Liver (tissue), 9 donors: ENCODE data around the gene GXYLT1. TPM values are rescaled to one million over a fixed set of nuclear protein-coding genes. Genes with fewer than 3 reads are reported as not detected.

Experiments used
- DNase-seq: peaks from one replicate; pipeline ENCODE4 v3.0.0-alpha.2; 2017; ENCODE audit warnings: low spot score
- H3K27ac ChIP-seq, 2 donors: one replicate each; pipeline ENCODE4 v1.7.0; 2013; ENCODE audit warnings: inconsistent platforms in 2 of 2, low read length in 2 of 2, control low read depth in 1 of 2, low read depth in 1 of 2, mild to moderate bottlenecking in 1 of 2
- H3K27me3 ChIP-seq, 4 donors: one replicate each; pipeline versions ENCODE4 v1.6.1 to v1.7.0; 2013; ENCODE audit warnings: low read length in 3 of 4, inconsistent platforms in 1 of 4, mild to moderate bottlenecking in 1 of 4, moderate library complexity in 1 of 4; ENCODE audit not compliant: control insufficient read depth in 4 of 4, insufficient read depth in 4 of 4
- H3K36me3 ChIP-seq, 4 donors: one replicate each; pipeline versions ENCODE4 v1.6.1 to v1.7.0; 2013; ENCODE audit warnings: low read length in 3 of 4, mild to moderate bottlenecking in 3 of 4, low read depth in 1 of 4, moderate library complexity in 1 of 4; ENCODE audit not compliant: control insufficient read depth in 4 of 4, insufficient read depth in 3 of 4
- H3K4me1 ChIP-seq, 4 donors: one replicate each; pipeline versions ENCODE4 v1.6.1 to v1.7.0; 2013; ENCODE audit warnings: low read length in 3 of 4, mild to moderate bottlenecking in 3 of 4, moderate library complexity in 1 of 4; ENCODE audit not compliant: control insufficient read depth in 4 of 4, insufficient read depth in 4 of 4
- H3K4me3 ChIP-seq, 3 donors: one replicate each; pipeline versions ENCODE4 v1.6.1 to v1.7.0; 2013; ENCODE audit warnings: low read length in 3 of 3, control low read depth in 1 of 3, low read depth in 1 of 3, mild to moderate bottlenecking in 1 of 3
- H3K9ac ChIP-seq, 2 donors: one replicate each; pipeline ENCODE4 v1.7.0; 2013; ENCODE audit warnings: low read length in 2 of 2, mild to moderate bottlenecking in 2 of 2, moderate library complexity in 2 of 2, control low read depth in 1 of 2, low read depth in 1 of 2
- H3K9me3 ChIP-seq, 4 donors: one replicate each; pipeline versions ENCODE4 v1.6.1 to v1.7.0; 2013; ENCODE audit warnings: low read length in 3 of 4; ENCODE audit not compliant: control insufficient read depth in 4 of 4
- CTCF ChIP-seq: fragments of 150-350 bp; IDR thresholded peaks from 2 replicates; pipeline ENCODE4 v1.5.1; 2017; ENCODE audit warnings: improper control_type of control experiment, low read depth, low read length; ENCODE audit not compliant: missing input control
- EGR1 ChIP-seq, 2 donors: IDR thresholded peaks; 2 replicates each; pipeline ENCODE4 v1.6.1; 2016 to 2018; ENCODE audit warnings: antibody characterized with exemption in 2 of 2, low read depth in 2 of 2
- FOXA2 ChIP-seq: IDR thresholded peaks from 2 replicates; pipeline ENCODE4 v1.6.1; 2016; ENCODE audit warnings: antibody characterized with exemption
- GABPA ChIP-seq, 2 donors: IDR thresholded peaks in 1 of 2; conservative IDR thresholded peaks in 1 of 2; 2 replicates each; pipeline ENCODE4 v1.6.1; 2016; ENCODE audit warnings: antibody characterized with exemption in 2 of 2, mild to moderate bottlenecking in 1 of 2, moderate library complexity in 1 of 2
- HNF4A ChIP-seq, 2 donors: conservative IDR thresholded peaks; 2 replicates each; pipeline ENCODE4 v1.6.1; 2016; ENCODE audit warnings: antibody characterized with exemption in 2 of 2, mild to moderate bottlenecking in 2 of 2
- HNF4G ChIP-seq: IDR thresholded peaks from 2 replicates; pipeline ENCODE4 v1.6.1; 2016; ENCODE audit warnings: antibody characterized with exemption
- JUND ChIP-seq, 2 donors: IDR thresholded peaks; 2 replicates each; pipeline ENCODE4 v1.6.1; 2016; ENCODE audit warnings: antibody characterized with exemption in 2 of 2
- MAX ChIP-seq: IDR thresholded peaks from 2 replicates; pipeline ENCODE4 v1.6.1; 2016; ENCODE audit warnings: antibody characterized with exemption
- NR2F2 ChIP-seq: IDR thresholded peaks from 2 replicates; pipeline ENCODE4 v1.6.1; 2016; ENCODE audit warnings: antibody characterized with exemption
- RAD21 ChIP-seq, 2 donors: IDR thresholded peaks; 2 replicates each; pipeline ENCODE4 v1.6.1; 2016; ENCODE audit warnings: antibody characterized with exemption in 2 of 2, mild to moderate bottlenecking in 2 of 2
- RXRA ChIP-seq, 2 donors: IDR thresholded peaks; 2 replicates each; pipeline ENCODE4 v1.6.1; 2017 to 2018; ENCODE audit warnings: antibody characterized with exemption in 2 of 2, mild to moderate bottlenecking in 1 of 2
- SP1 ChIP-seq: IDR thresholded peaks from 2 replicates; pipeline ENCODE4 v1.6.1; 2018; ENCODE audit warnings: antibody characterized with exemption, mild to moderate bottlenecking
- YY1 ChIP-seq: IDR thresholded peaks from 2 replicates; pipeline ENCODE4 v1.6.1; 2016; ENCODE audit warnings: antibody characterized with exemption, mild to moderate bottlenecking
- ZBTB33 ChIP-seq: IDR thresholded peaks from 2 replicates; pipeline ENCODE4 v1.6.1; 2016; ENCODE audit warnings: antibody characterized with exemption
- polyA plus RNA-seq, 2 donors: library from polyadenylated mRNA; stranded (reverse) in 1 of 2; unstranded in 1 of 2; fragments of 200-250 nt in 1 of 2; fragments of >200 nt in 1 of 2; fragmentation: Nextera tagmentation in 1 of 2; extraction: Ambion mirVana in 1 of 2; gene quantifications; one replicate each; pipeline versions ENCODE4 v1.2.1 to v1.2.3, GENCODE V29; 2013 to 2015
- total RNA-seq, 2 donors: library from RNA; depleted of rRNA; stranded (reverse); fragments of >200 nt; gene quantifications; one replicate each; pipeline ENCODE4 v1.2.3, GENCODE V29; 2014
- TF ChIP-seq, protein P1 (sequence below): IDR thresholded peaks from 2 replicates; pipeline ENCODE4 v1.6.1; 2016; ENCODE audit warnings: antibody characterized with exemption, mild to moderate bottlenecking
- TF ChIP-seq, protein P2 (sequence below): IDR thresholded peaks from 2 replicates; pipeline ENCODE4 v1.6.1; 2016; ENCODE audit warnings: antibody characterized with exemption
- donor health status: healthy.
- donor health status: healthy.
- donor health status: healthy.
- donor health status: healthy.
- donor health status: healthy.

Gene GXYLT1
- total and polyA plus RNA-seq, 4 donors, result 2.8 to 13.7 (median 7.6) TPM

DNA sequence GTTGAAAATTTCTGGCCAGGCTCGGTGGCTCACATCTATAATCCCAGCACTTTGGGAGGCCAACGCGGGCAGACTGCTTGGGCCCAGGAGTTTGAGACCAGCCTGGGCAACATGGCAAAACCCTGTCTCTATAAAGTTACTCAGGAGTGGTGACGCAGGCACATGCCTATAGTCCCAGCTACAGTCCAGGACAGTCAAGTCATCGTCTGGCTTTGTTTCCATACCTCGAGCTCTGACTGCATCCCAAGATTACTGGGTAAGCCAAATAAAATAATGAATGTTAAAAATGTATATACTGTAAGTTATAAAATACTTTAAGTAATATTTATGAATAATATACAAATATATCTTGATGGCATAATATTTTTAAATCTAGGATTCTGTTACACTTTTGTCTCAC lies 23.0 kb upstream of the GXYLT1 start (continued):
- TF ChIP-seq ZBTB33 (no peak), YY1 (no peak), HNF4G (no peak), JUND (IDR thresholded peaks at IDR 0.05) (no peak), EGR1 (IDR thresholded peaks at IDR 0.05; ENCODE audit: low read depth in 2 of 2) (no peak)

DNA sequence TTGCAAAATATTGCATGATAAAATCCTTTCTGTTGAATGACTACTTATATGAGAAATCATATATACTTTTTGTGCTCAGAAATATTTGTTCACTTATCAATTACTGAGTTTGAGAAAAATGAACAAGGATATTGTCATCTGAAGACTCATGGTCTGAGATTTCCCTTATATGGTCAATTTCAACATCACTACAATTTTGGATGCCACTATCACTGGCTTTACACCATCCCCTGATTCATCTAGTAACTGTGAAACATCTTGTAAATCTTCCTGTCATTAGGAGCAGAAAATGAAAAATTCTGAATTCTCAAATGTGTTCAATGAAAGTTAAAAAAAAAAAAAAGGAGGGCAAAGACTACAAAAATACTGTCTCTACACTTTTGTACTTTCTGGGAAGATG lies 21.8 kb upstream of the GXYLT1 start:
- no peak for TF ChIP-seq GABPA (IDR thresholded peaks at IDR 0.05 in 1 of 2, conservative IDR thresholded peaks at IDR 0.05 in 1 of 2)
- no peak for TF ChIP-seq EGR1 (IDR thresholded peaks at IDR 0.05; ENCODE audit: low read depth in 2 of 2)
- TF ChIP-seq HNF4G, result no peak
- no peak for TF ChIP-seq HNF4A (conservative IDR thresholded peaks at IDR 0.05)
- TF ChIP-seq NR2F2, result no peak
- no peak for TF ChIP-seq RAD21 (IDR thresholded peaks at IDR 0.05)
- no peak for TF ChIP-seq SP1
- no peak for TF ChIP-seq MAX
- TF ChIP-seq ZBTB33, result no peak
- TF ChIP-seq FOXA2, result no peak
- TF ChIP-seq, protein P1, sequence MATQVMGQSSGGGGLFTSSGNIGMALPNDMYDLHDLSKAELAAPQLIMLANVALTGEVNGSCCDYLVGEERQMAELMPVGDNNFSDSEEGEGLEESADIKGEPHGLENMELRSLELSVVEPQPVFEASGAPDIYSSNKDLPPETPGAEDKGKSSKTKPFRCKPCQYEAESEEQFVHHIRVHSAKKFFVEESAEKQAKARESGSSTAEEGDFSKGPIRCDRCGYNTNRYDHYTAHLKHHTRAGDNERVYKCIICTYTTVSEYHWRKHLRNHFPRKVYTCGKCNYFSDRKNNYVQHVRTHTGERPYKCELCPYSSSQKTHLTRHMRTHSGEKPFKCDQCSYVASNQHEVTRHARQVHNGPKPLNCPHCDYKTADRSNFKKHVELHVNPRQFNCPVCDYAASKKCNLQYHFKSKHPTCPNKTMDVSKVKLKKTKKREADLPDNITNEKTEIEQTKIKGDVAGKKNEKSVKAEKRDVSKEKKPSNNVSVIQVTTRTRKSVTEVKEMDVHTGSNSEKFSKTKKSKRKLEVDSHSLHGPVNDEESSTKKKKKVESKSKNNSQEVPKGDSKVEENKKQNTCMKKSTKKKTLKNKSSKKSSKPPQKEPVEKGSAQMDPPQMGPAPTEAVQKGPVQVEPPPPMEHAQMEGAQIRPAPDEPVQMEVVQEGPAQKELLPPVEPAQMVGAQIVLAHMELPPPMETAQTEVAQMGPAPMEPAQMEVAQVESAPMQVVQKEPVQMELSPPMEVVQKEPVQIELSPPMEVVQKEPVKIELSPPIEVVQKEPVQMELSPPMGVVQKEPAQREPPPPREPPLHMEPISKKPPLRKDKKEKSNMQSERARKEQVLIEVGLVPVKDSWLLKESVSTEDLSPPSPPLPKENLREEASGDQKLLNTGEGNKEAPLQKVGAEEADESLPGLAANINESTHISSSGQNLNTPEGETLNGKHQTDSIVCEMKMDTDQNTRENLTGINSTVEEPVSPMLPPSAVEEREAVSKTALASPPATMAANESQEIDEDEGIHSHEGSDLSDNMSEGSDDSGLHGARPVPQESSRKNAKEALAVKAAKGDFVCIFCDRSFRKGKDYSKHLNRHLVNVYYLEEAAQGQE, result no peak
- TF ChIP-seq, protein P2, sequence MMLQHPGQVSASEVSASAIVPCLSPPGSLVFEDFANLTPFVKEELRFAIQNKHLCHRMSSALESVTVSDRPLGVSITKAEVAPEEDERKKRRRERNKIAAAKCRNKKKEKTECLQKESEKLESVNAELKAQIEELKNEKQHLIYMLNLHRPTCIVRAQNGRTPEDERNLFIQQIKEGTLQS, result no peak
- no peak for TF ChIP-seq CTCF
- no peak for TF ChIP-seq RXRA (IDR thresholded peaks at IDR 0.05)
- no peak for TF ChIP-seq YY1
- H3K27ac ChIP-seq, result no peak overlapping the region
- no peaks in the 10 kb centered on the region for H3K9me3 ChIP-seq
- H3K9ac ChIP-seq, result no peak overlapping the region
- H3K36me3 ChIP-seq, result peaks cover 0 to 2% (median 0%) of the 10 kb centered on the region in 4 donors
- H3K27me3 ChIP-seq, result no peaks in the 10 kb centered on the region
- H3K4me1 ChIP-seq, result peaks cover 0 to 6% (median 0%) of the 10 kb centered on the region in 4 donors
- H3K4me3 ChIP-seq, result no peak overlapping the region
- DNase-seq, result no peak
